Neural cell (in vitro differentiated cells): ENCODE measurements around the gene TICRR. TPM values are rescaled to one million over a fixed set of nuclear protein-coding genes. Genes with fewer than 3 reads are reported as not detected.
A peak's percentile ranks its signal among the peaks of the same experiment; 100 is the strongest.

Experiments used
- H2AFZ ChIP-seq: fragments of 200-600, 300-800 bp; sonication (generic), shearing (Covaris generic); 2 replicates; pipeline ENCODE4 v1.6.0; 2014; ENCODE audit warnings: low read depth, mild to moderate bottlenecking, antibody characterized with exemption, low read length, moderate library complexity
- H3F3A ChIP-seq: fragments of 200-600 bp; shearing (Covaris generic); 2 replicates; pipeline ENCODE4 v1.6.1; 2016; ENCODE audit warnings: mild to moderate bottlenecking, moderate library complexity, mixed read lengths, antibody characterized with exemption, low read length; ENCODE audit not compliant: insufficient read depth, poor library complexity, severe bottlenecking
- H3K27ac ChIP-seq: fragments of 200-600, 300-800 bp; sonication (generic), shearing (Covaris generic); 2 replicates; pipeline ENCODE4 v1.5.1; 2014; ENCODE audit warnings: mild to moderate bottlenecking, low read length, moderate library complexity
- H3K27me3 ChIP-seq: fragments of 300-800, 200-600 bp; sonication (generic), shearing (Covaris generic); 2 replicates; pipeline ENCODE4 v1.6.0; 2014; ENCODE audit warnings: mild to moderate bottlenecking, low read depth, low read length, moderate library complexity; ENCODE audit not compliant: insufficient read depth
- H3K36me3 ChIP-seq: fragments of 300-800, 200-600 bp; sonication (generic), shearing (Covaris generic); 2 replicates; pipeline ENCODE4 v1.5.1; 2014; ENCODE audit warnings: mild to moderate bottlenecking, antibody characterized with exemption, low read length, moderate library complexity; ENCODE audit not compliant: insufficient read depth
- H3K4me2 ChIP-seq: fragments of 300-800, 200-600 bp; sonication (generic), shearing (Covaris generic); 2 replicates; pipeline ENCODE4 v1.6.0; 2014; ENCODE audit warnings: mild to moderate bottlenecking, low read length
- H3K4me3 ChIP-seq: fragments of 300-800, 200-600 bp; sonication (generic), shearing (Covaris generic); 2 replicates; pipeline ENCODE4 v1.5.1; 2014; ENCODE audit warnings: mild to moderate bottlenecking, low read length, moderate library complexity
- H3K79me2 ChIP-seq: fragments of 200-600 bp; shearing (Covaris generic); replicated peaks from 2 replicates; pipeline ENCODE4 v1.6.0; 2014; ENCODE audit warnings: mild to moderate bottlenecking, low read length, moderate library complexity; ENCODE audit not compliant: insufficient read depth
- H3K9ac ChIP-seq: fragments of 300-800, 200-600 bp; sonication (generic), shearing (Covaris generic); 2 replicates; pipeline ENCODE4 v1.6.1; 2016; ENCODE audit warnings: mild to moderate bottlenecking, low read length, mixed read lengths
- H3K9me2 ChIP-seq: fragments of 200-600 bp; shearing (Covaris generic); 2 replicates; pipeline ENCODE4 v1.6.1; 2016; ENCODE audit warnings: mild to moderate bottlenecking, low read length, mixed read lengths; ENCODE audit not compliant: insufficient read depth
- H3K9me3 ChIP-seq: fragments of 200-600, 300-800 bp; sonication (generic), shearing (Covaris generic); 2 replicates; pipeline ENCODE4 v1.6.1; 2016; ENCODE audit warnings: mild to moderate bottlenecking, mixed run types, low read length, moderate library complexity, mixed read lengths
- H4K20me1 ChIP-seq: fragments of 200-600 bp; shearing (Covaris generic); 2 replicates; pipeline ENCODE4 v1.6.1; 2016; ENCODE audit warnings: mild to moderate bottlenecking, mixed run types; ENCODE audit not compliant: insufficient read depth
- CTCF ChIP-seq: fragments of 450-650 bp; IDR thresholded peaks from 2 replicates; pipeline ENCODE4 v1.5.1; 2014; ENCODE audit warnings: antibody characterized with exemption, mild to moderate bottlenecking, moderate library complexity; ENCODE audit not compliant: poor library complexity, severe bottlenecking
- EP300 ChIP-seq: fragments of 450-650 bp; conservative IDR thresholded peaks from 2 replicates; pipeline ENCODE4 v1.6.1; 2014; ENCODE audit warnings: antibody characterized with exemption, mild to moderate bottlenecking, moderate library complexity; ENCODE audit not compliant: poor library complexity, severe bottlenecking
- EZH2 ChIP-seq: fragments of 200-600, 300-800 bp; shearing (Covaris generic), sonication (generic); IDR thresholded peaks from 2 replicates; pipeline ENCODE4 v1.6.1; 2014; ENCODE audit warnings: antibody characterized with exemption, low read length, borderline replicate concordance, mild to moderate bottlenecking; ENCODE audit not compliant: insufficient read depth, poor library complexity, severe bottlenecking
- MXI1 ChIP-seq: fragments of 450-650 bp; conservative IDR thresholded peaks from 2 replicates; pipeline ENCODE4 v1.6.1; 2014; ENCODE audit warnings: antibody characterized with exemption, mild to moderate bottlenecking; ENCODE audit not compliant: poor library complexity, severe bottlenecking
- POLR2AphosphoS5 ChIP-seq: IDR thresholded peaks from 2 replicates; pipeline ENCODE4 v1.6.1; 2012
- RAD21 ChIP-seq: fragments of 450-650 bp; conservative IDR thresholded peaks from 2 replicates; pipeline ENCODE4 v1.6.1; 2014; ENCODE audit warnings: antibody characterized with exemption, mild to moderate bottlenecking, moderate library complexity
- REST ChIP-seq: IDR thresholded peaks from 2 replicates; pipeline ENCODE4 v1.6.1; 2012; ENCODE audit warnings: borderline replicate concordance
- SMC3 ChIP-seq: fragments of 450-650 bp; conservative IDR thresholded peaks from 2 replicates; pipeline ENCODE4 v1.6.1; 2014; ENCODE audit warnings: antibody characterized with exemption, mild to moderate bottlenecking, moderate library complexity; ENCODE audit not compliant: poor library complexity
- TAF1 ChIP-seq: IDR thresholded peaks from 2 replicates; pipeline ENCODE4 v1.6.1; 2012; ENCODE audit warnings: low read depth
- polyA plus RNA-seq: library from polyadenylated mRNA; depleted of rRNA; stranded (reverse); fragments of >200 nt; gene quantifications from 2 replicates; pipeline ENCODE4 v1.2.3, GENCODE V29; 2014

Gene TICRR
- polyA plus RNA-seq, 1 donor from 2014 or later = 0.36 TPM

DNA sequence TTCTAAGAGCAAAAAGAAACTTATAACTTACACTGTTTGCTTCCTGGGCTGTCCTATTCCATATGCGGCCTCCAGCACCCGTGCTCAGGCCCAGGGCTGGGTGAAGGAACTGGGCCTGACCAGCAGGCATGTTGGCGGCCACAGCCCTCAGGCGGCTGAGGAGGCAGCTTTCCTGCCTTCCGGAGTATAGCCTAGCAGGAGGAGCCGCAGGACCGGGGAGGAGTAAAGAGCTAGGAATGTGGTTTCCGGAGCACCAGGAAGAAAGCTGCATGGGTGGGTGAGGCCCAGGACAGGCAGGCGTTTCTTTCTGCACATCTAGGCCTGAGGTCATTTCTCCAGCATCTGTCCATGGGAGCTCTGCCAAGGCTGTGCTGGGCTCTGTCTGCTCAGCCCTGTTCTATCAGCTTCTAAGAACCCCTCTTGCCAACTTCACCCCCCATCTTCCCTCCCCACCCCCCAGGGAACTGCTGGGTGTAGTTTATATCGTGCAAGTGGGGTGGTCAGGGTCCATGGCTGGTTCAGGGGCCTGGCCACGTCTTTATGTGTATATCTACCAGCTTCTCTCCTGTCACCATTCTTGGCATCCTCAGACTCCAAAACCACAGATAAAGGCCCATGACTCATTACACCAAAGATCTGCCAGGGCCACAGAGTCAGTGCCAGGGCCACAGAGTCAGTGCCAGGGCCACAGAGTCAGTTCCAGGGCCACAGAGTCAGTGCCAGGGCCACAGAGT is 87.8 kb downstream of the TICRR start:
- peaks cover 18% of the 10 kb centered on the region for H3K27me3 ChIP-seq
- H3K79me2 ChIP-seq = no peaks in the 10 kb centered on the region
- H3K9ac ChIP-seq = no peak overlapping the region
- no peak overlapping the region for H3K4me3 ChIP-seq
- TF ChIP-seq MXI1 = no peak
- no peak for TF ChIP-seq CTCF
- no peak for TF ChIP-seq REST
- TF ChIP-seq EZH2 = no peak
- TF ChIP-seq EP300 = no peak
- TF ChIP-seq POLR2AphosphoS5 = no peak
- no peak for TF ChIP-seq TAF1
- no peak for TF ChIP-seq RAD21
- TF ChIP-seq SMC3 = no peak
- H3F3A ChIP-seq = no peaks in the 10 kb centered on the region
- H3K36me3 ChIP-seq = no peaks in the 10 kb centered on the region
- H3K27ac ChIP-seq = no peak overlapping the region
- H4K20me1 ChIP-seq = no peaks in the 10 kb centered on the region
- no peak overlapping the region for H3K4me2 ChIP-seq
- no peak overlapping the region for H2AFZ ChIP-seq
- H3K9me2 ChIP-seq = no peaks in the 10 kb centered on the region
- H3K9me3 ChIP-seq = no peaks in the 10 kb centered on the region

- Histone ChIP-seq H3K9ac (peak overlapping the region; percentile 26), H3K4me3 (peak overlapping the region; percentile 56), H3K9me2 (no peaks in the 10 kb centered on the region), H3K36me3 (no peaks in the 10 kb centered on the region), H3F3A (no peaks in the 10 kb centered on the region), H3K4me2 (no peak overlapping the region), H3K79me2 (no peaks in the 10 kb centered on the region), H2AFZ (no peak overlapping the region), H4K20me1 (no peaks in the 10 kb centered on the region), H3K27me3 (peaks cover 18% of the 10 kb centered on the region), H3K27ac (no peak overlapping the region), H3K9me3 (no peaks in the 10 kb centered on the region)
- TF ChIP-seq REST = no peak
- TF ChIP-seq RAD21 = no peak
- TF ChIP-seq CTCF = no peak
- TF ChIP-seq EZH2 = no peak
- TF ChIP-seq TAF1 = no peak
- no peak for TF ChIP-seq EP300
- no peak for TF ChIP-seq SMC3
Measured at GRCh38 chr15:89664441-89665350, 89.4 kb downstream of the TICRR start.
